GM18907 (cell line): ENCODE data around the gene HLF.

Source experiments
- ATAC-seq: cut with Tn5 transposase; IDR thresholded peaks from one replicate; pipeline ENCODE4 v1.9.1; 2021; ENCODE audit warnings: mild to moderate bottlenecking, moderate library complexity; ENCODE audit not compliant: unreplicated experiment

HLF gene

DNA sequence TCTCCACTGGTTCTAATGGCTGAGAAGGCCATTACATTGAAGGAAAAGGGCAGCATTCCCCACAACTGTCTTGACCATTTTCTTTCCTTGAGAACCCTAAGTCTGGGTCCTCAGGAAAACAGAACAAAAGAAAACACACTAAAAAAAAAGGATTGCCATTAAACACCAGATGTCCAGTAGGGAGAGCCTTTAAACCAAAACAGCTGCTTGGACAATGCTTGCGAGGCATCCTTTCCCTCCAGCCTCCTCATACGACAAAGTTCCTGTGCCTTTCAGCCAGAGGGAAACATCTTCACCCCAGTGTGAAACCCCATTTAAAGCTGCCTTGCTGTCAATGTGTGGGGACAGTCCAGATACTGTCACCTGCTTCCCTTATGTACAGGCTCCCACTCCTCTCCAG, 82.6 kb downstream of the HLF start:
- ATAC-seq: no peak

DNA sequence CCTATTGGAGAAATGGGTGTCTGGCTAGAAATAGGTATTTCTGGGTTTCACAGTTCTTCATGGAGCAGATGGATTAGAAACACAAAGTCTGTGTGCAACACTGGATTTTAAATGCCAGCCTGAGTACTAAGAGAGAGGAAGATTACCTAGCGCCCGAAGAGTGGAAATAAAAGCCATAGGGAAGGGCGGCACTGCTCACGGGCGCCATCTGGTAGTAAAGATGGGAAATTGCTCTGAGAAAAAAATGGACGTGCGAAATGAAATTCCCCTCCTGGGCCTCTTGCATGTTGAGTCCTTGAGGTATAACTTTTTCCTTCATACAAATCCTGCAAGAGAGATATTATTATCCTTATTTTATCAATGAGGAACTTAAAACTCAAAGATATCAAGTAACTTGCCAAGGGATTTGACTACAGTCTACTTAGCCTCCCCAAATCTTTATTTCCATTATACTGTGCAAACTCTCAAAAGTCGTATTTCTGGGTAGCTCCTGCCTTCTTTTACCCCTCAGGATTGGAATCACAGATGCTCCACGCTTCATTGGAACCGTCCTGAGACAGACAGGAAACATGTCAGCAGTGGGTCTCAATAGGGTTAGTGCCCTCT, 84.1 kb downstream of the HLF start:
- no peak for ATAC-seq

DNA sequence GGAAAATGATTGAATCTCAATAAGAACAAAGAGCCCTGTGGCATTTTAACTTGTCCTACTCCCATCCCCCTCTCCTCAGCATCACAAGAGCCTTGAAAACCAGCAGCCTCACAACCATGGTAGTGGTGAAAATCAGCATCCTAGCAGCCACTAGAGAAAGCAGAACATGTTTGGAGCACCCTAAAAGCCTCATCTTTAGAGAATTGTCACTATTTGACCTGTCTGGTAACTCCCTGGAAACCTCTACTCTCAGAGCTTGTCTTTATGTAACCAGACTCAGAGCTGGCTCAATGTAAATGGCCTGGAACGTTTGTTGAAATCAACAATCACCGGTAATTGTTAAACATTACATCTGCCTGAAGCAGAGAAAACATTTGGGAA, 86.1 kb downstream of the HLF start:
- no peak for ATAC-seq

- no peak for ATAC-seq
Measured at GRCh38 chr17:55351226-55351625, 86.5 kb downstream of the HLF start.

- ATAC-seq: no peak
Measured at GRCh38 chr17:55354010-55354409, 89.2 kb downstream of the HLF start.

- ATAC-seq: no peak
Measured at GRCh38 chr17:55354941-55355340, 90.2 kb downstream of the HLF start.

DNA sequence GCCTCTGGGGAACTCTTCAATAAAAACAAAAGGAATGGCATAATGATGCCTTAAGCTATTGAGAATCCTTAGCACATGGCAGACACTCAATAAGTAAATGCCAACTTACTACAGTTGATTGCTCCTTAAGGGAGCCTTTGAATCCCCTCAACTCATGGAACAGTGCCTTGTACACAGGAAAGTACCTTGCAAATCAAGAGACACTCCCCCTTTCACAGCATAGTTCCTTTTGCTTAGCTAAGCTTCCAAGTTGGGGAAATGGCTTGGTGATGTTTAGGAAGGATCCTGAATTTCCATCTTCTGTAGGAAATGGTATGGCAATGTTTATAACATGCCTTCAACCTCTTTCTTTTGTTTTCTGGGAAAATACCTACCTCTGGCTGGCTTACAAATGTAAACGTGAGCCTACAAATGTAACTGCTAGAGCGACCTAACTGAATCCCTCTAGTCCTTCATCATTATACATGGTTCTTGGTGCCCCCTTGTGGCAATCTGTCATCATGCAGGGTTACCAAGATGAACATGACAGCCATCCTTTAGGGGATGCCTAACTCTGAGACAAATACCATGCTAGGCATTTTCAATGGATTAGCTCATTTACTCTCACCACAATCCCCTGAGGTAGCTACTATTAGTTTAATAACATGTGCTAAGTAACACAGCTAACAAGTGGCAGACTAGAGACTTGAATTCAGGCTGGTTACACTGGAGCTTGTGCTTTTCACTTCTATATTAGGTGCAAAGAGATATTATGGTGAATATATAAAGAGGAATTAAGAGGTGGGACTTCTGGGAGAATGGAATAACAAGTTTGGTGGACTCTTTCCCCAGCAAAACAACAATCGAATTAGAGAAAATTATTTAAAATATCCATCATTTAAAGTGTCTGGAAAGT, 91.9 kb downstream of the HLF start:
- ATAC-seq: peak; percentile 98

- ATAC-seq: no peak
Measured at GRCh38 chr17:55360971-55361370, 96.2 kb downstream of the HLF start.

DNA sequence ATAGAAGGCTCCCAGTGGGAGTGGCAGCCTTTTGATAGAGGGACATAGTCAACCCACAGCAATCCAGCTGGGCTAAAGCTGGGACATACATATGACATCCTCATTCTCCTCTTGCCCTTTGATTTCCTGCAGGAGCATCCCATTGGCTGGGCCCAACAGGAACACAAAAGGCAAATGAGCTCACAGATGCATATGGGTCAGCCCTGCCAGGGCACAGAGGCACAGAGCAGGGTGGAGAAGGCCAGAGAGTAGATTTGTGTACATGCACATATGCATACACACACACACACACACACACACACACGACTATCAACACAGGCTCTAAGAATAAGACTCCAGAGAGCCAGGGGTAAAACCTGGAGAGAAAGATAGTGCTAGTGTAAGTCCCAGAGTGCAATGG, 98.3 kb downstream of the HLF start:
- no peak for ATAC-seq

DNA sequence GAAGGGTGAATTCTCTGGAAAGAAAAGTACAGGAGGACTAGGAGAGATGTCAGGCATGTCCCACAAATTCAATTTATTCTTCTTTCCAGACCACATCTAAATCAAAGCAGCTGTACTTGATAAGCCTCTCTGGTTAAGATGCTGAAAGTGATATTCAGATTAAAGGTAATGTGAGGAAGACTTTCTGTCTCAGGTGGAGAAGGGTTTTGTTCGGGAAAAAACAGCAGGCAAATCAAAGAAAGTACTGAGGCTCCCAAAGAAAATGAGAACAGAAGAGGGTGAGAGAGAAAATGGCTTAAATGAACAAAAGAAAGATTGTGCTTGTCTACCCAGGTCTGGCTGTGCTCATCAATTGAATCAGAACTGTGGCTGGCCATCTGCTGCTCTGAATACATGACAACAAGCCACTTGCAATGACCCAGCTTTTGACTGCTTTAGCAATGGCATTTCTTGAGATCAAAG, 101.3 kb downstream of the HLF start:
- ATAC-seq: no peak

- ATAC-seq: no peak
Measured at GRCh38 chr17:55368706-55369105, 103.9 kb downstream of the HLF start.
